Stimulated activated CD4-positive, alpha-beta T cell treated with anti-CD3 and anti-CD28 coated beads, Interleukin-4, amount 100 ng/mL, for 48 hours (primary cell): ENCODE results near the gene FBXO3.

ENCODE experiments used
- DNase-seq, 2 donors: peaks; one replicate each; pipeline ENCODE4 v3.0.0-alpha.2; 2020; ENCODE audit warnings: low read depth in 2 of 2

Gene FBXO3

GRCh38 chr11:33701302-33702230, 72.8 kb downstream of the FBXO3 start:
- DNase-seq = no peak

GRCh38 chr11:33700502-33701271, 73.6 kb downstream of the FBXO3 start, which contains the start of gene C11orf91:
TSS of gene C11orf91 (minus strand) at chr11:33700826. CDS start at chr11:33700740, 86 bp downstream.
- peak; percentile 91 to 94 for DNase-seq

GRCh38 chr11:33700063-33700501, 74.2 kb downstream of the FBXO3 start:
- no peak for DNase-seq

- DNase-seq = no peak
These were observed 74.7 kb downstream of the FBXO3 start for GRCh38 chr11:33699515-33700062.

- DNase-seq = no peak
These were observed 75.4 kb downstream of the FBXO3 start for GRCh38 chr11:33698921-33699320.

GRCh38 chr11:33697997-33698396, 76.3 kb downstream of the FBXO3 start:
- no peak for DNase-seq

- DNase-seq = no peak
These were observed 77.2 kb downstream of the FBXO3 start for GRCh38 chr11:33696931-33697638.

GRCh38 chr11:33696411-33696810, 77.9 kb downstream of the FBXO3 start:
- no peak for DNase-seq

GRCh38 chr11:33695051-33695566, 79.2 kb downstream of the FBXO3 start:
- no peak for DNase-seq

- DNase-seq = no peak
These were observed 79.8 kb downstream of the FBXO3 start for GRCh38 chr11:33694346-33695050.

GRCh38 chr11:33692541-33692940, 81.8 kb downstream of the FBXO3 start:
- no peak for DNase-seq

GRCh38 chr11:33692013-33692504, 82.3 kb downstream of the FBXO3 start:
- no peak for DNase-seq

- no peak for DNase-seq
These were observed 83.1 kb downstream of the FBXO3 start for GRCh38 chr11:33691066-33691864.
